Choroid plexus epithelial cell (primary cell): ENCODE data around the gene RBBP6.
A peak's percentile ranks its signal among the peaks of the same experiment; 100 is the strongest.

Experiments
- DNase-seq: peaks from one replicate; pipeline ENCODE4 v3.0.0-alpha.2; 2010; ENCODE audit warnings: low read depth
- H3K4me3 ChIP-seq: 2 replicates; pipeline ENCODE4 v1.5.1; 2011; ENCODE audit warnings: low read depth, mild to moderate bottlenecking, control low read depth, low read length, moderate library complexity
- TF ChIP-seq, protein P1 (sequence below): conservative IDR thresholded peaks from 2 replicates; pipeline ENCODE4 v1.5.1; 2011; ENCODE audit warnings: low read depth, mild to moderate bottlenecking, control low read depth, inconsistent platforms, low read length, moderate library complexity

RBBP6 gene

DNA sequence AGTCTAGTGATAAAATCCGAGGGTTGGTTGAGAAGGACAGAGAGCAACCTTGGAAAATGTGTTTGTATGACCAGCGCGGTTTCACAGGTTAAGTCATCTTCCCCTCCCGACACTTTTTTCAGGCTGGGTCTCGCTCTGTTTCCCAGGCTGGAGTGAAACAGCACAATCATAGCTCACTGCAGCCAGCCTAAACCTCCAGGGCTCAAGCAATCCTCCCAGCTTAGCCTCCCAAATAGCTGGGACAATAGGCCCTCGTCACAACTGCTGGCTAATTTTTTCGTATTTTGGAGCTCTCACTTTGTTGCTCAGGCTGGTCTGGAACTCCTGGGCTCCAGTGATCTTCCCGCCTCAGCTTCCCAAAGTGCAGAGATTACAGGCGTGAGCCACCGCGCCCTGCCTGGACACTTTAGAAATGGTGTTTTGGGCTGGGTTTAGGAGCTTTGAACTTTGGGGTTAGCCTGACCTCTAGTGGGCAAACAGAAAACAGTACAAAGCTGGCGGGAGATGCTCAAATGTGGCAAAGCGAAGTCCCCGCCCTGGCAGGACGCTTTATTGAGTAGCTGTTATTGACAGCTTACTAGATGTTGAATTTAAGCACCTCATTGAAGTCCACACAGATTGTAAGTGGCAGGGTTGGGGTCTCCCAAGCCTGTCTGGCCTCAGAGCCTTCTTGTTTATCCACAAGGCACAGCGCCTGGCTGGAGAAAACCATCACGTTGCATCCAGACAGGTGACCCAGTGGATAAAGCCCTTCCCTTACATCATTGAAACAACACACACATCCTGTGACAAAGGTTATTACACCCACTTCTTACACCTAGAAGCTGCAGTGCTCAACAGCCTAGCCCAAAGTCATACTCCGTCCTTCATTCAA is 34.7 kb upstream of the RBBP6 start:
- H3K4me3 ChIP-seq: no peak overlapping the region
- peak; percentile 72 for DNase-seq
- TF ChIP-seq, protein P1, sequence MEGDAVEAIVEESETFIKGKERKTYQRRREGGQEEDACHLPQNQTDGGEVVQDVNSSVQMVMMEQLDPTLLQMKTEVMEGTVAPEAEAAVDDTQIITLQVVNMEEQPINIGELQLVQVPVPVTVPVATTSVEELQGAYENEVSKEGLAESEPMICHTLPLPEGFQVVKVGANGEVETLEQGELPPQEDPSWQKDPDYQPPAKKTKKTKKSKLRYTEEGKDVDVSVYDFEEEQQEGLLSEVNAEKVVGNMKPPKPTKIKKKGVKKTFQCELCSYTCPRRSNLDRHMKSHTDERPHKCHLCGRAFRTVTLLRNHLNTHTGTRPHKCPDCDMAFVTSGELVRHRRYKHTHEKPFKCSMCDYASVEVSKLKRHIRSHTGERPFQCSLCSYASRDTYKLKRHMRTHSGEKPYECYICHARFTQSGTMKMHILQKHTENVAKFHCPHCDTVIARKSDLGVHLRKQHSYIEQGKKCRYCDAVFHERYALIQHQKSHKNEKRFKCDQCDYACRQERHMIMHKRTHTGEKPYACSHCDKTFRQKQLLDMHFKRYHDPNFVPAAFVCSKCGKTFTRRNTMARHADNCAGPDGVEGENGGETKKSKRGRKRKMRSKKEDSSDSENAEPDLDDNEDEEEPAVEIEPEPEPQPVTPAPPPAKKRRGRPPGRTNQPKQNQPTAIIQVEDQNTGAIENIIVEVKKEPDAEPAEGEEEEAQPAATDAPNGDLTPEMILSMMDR: peak; percentile 78

DNA sequence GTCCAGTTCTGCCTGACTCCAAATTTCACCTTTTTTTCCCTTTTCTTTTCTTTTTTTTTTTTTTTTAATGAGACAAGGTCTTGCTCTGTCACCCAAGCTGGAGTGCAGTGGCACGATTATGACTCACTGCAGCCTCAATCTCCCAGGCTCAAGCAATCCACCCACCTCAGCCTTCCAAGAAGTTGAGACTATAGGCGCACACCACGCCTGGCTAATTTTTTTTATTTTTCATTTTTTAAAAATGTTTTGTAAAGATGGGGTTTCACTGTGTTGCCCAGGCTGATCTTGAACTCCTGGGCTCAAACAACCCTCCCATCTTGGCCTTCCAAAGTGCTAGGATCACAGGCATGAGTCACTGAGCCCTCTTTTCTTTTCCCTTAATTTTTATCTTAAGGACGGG is 33.4 kb upstream of the RBBP6 start:
- DNase-seq: no peak
- H3K4me3 ChIP-seq: no peak overlapping the region
- TF ChIP-seq, protein P1: no peak

DNA sequence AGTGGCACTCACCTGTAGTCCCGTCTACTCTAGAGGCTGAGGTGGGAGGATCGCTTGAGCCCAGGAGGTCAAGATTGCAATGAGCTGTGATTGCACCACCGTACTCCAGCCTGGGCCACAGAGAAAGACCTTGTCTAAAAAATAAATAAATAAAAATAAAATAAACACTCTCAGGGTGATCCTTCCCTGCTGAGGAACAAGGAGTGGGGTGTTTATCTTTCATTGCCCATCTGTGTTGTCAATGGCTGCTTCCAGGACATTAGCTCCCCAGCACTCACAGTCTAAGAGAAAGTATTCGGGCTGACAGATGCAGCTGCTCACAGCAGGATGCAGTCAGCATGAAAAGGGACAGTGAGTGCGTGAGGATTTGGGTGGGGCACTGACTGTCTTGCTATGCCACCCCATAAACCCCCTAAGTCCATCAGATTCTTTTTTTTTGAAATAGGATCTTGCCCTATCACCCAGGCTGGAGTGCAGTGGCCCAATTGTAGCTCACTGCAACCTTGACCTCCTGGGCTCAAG is 31.3 kb upstream of the RBBP6 start:
- TF ChIP-seq, protein P1: no peak
- no peak for DNase-seq
- no peak overlapping the region for H3K4me3 ChIP-seq

DNA sequence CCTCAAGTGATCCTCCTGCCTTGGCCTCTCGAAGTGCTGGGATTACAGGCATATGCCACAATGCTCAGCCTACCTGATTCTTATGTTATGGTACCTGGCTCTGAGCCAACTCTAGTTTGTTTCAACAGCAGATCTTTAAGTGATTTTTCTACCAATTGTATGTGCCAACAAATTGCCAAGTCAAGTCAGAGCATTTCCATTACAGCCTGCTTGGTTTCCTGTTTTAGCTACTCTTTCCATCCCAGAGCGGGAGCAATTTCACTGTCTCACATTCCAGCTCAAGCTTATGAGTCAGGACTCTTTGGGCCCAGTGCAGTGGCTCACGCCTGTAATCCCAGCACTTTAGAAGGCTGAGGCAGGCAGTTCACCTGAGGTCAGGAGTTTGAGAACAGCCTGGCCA is 30.8 kb upstream of the RBBP6 start:
- TF ChIP-seq, protein P1: no peak
- DNase-seq: peak; percentile 78
- H3K4me3 ChIP-seq: no peak overlapping the region

DNA sequence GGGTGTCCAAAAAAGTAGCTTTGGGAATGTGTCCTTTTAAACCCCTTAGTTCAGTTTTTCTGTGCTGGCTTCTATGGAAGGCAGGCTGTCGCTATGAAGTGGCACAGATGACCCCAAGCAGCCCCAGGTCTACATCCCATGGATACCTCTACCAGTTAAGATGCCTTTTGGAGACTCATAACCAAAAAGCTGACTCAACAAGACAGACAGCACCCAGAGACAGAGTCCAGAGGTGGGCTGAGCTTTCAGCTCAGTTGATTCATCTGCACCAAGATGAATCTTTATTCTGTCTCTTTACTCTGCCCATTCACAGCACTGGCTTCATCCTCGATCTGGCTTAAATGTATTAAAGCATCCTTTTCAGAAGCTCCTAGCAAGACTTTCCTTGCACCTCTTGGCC is 29.8 kb upstream of the RBBP6 start:
- TF ChIP-seq, protein P1: no peak
- no peak for DNase-seq
- H3K4me3 ChIP-seq: no peak overlapping the region

DNA sequence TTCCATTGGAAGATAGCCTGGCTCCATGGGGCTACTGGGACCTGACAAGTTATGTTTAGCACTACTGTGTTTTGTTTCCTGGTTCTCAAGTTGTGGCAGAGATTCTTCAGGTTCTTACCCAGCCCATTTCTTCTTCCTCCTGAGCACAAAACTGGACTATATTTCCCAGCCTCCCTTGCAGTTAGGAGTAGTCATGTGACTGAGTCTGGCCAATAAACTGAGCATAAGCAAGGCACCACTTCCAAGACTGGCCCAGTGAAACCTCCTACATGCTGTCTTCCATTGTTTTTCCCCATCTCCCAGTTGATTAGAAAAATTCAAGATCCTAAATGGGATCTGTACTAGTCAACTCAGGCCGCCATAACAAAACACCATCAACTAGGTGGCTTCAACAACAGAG is 28.2 kb upstream of the RBBP6 start:
- TF ChIP-seq, protein P1: no peak
- H3K4me3 ChIP-seq: no peak overlapping the region
- DNase-seq: no peak

DNA sequence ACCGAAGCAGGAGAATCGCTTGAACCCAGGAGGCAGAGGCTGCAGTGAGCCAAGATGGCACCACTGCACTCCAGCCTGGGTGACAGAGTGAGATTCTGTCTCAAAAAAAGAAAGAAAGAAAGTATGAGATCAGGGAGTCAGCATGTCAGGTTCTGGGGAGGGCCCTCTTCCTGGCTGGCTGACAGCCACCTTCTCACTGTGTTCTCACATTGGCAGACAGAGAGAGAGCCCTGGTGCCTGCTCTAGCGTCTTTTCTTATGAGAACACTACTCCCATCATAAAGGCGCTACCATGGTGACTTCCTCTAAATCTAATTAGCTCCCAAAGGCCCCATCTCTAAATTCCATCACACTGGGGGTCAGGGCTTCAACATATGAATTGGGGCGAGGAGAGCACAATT is 27.6 kb upstream of the RBBP6 start:
- no peak overlapping the region for H3K4me3 ChIP-seq
- DNase-seq: no peak
- TF ChIP-seq, protein P1: no peak
